ENCODE measurements around the gene NAP1L4. TPM values are rescaled to one million over a fixed set of nuclear protein-coding genes. Genes with fewer than 3 reads are reported as not detected.

Gene NAP1L4
- total RNA-seq, 1 experiment from 2014 or later, result 189 TPM

DNA sequence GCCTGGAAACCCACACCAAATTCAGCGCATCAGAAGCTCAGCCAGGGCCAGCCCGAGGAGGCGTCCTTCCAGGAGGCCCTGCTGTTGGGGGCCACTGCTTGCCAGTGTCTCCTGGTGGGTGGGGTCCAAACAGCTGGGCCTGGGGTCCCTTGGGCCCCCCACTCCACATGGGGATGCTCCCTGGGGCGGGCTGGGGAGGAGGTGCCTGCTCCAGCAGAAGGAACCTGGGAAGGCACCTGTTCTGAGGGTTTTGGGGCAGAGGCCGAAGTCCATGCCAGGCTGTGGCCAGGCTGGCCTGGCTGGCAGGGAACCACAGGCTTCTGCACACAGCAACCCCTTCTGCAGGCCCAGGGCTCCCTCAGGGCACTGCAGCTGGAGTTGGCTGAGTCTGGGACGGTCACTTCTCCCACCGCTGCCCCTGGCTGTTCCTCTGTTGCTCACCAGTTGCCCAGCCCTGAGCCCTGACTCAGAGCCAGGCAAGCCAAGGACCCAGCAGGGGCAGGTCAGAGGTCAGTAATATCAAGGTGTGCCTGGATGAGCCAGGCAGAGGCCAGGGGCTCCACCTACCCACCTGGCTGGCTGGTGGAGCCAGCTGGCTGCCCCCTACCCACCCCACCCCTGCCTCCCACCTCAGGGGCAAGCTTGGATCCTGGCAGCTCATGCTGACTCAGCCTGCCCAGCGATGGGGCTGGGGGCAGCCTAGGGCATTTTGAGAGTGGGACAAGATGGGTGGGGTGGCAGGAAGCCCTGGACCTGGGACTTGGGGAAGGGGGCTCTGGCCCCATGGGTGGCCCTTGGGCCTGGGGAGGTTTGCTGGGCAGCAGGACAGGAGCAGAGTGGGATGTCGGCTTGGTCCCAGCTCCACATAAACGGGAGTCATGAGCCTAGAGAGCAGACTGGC lies 51.0 kb downstream of the NAP1L4 start:
- Mint-ChIP-seq H3K4me1 (peaks cover 16% of the 10 kb centered on the region), H3K27me3 (ENCODE audit: low read depth) (peaks cover 32% of the 10 kb centered on the region), H3K36me3 (peaks cover 49% of the 10 kb centered on the region), H3K4me3 (no peak overlapping the region), H3K27ac (no peak overlapping the region), H3K9me3 (peaks cover 32% of the 10 kb centered on the region)
- peak; percentile 9 for ATAC-seq
- CTCF ChIA-PET, result interaction anchor here (0.5 to 2.2 kb wide), 3 partner anchors 11 to 53 kb away, joined by 3 to 18 read pairs (median 6); partner anchors contain the start of genes NAP1L4 and PHLDA2
- POLR2A ChIA-PET, result no interaction called here
- DNase-seq (ENCODE audit: low spot score), result no peak
- TF ChIP-seq, protein P1, sequence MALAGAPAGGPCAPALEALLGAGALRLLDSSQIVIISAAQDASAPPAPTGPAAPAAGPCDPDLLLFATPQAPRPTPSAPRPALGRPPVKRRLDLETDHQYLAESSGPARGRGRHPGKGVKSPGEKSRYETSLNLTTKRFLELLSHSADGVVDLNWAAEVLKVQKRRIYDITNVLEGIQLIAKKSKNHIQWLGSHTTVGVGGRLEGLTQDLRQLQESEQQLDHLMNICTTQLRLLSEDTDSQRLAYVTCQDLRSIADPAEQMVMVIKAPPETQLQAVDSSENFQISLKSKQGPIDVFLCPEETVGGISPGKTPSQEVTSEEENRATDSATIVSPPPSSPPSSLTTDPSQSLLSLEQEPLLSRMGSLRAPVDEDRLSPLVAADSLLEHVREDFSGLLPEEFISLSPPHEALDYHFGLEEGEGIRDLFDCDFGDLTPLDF (CRISPR knock-in tag; IDR thresholded peaks at IDR 0.05), result no peak
- TF ChIP-seq CBFB (CRISPR knock-in tag; IDR thresholded peaks at IDR 0.05; ENCODE audit: low read depth) (no peak), ZNF317 (CRISPR knock-in tag; IDR thresholded peaks at IDR 0.05; ENCODE audit: borderline replicate concordance, low read depth) (no peak), FOXP1 (CRISPR knock-in tag; IDR thresholded peaks at IDR 0.05; ENCODE audit: borderline replicate concordance) (no peak), ATF1 (CRISPR knock-in tag; IDR thresholded peaks at IDR 0.05) (0 out of 2 replicates have a peak, but pooled peaks have one; percentile 31), RORB (CRISPR knock-in tag; IDR thresholded peaks at IDR 0.05) (no peak)

DNA sequence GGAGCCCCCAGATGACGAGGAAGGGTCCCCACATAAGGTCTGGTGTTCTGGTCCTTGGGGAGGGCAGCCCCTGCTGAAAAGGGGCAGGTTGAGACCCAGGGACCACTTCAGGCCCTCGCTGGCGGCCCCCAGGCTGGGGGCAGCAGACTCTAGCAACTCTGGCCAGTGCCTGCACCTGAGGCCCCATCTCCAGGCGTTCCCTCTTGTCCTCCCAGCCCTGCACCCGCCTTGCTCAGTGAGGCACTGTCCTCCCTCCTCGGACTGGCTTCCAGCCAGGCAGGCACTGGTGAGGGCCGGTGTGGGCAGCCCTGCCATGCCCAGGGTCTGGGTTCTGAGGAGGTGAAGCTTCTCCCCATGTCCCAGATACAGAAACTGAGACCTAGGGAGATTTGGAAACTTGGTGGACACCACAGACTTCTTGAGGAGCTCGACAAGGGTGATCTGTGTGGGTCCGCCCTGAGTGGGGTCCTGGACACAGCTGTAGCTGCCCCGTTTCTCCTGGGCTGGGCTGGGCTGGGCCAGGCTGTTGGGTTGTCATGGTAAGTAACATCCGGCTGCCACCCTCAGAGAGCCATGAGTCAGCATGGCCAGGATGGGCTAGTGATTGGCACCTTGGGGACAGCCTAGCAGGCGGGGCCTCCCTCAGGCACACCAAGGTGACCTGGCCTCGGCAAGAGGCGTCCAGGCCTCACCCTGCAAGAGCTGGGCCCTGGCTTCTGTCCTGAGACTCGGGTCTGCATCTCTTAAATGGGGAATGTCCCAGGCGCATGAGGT lies 51.8 kb downstream of the NAP1L4 start:
- Mint-ChIP-seq H3K4me1 (peaks cover 8% of the 10 kb centered on the region), H3K4me3 (no peak overlapping the region), H3K9me3 (peaks cover 32% of the 10 kb centered on the region), H3K27ac (no peak overlapping the region), H3K27me3 (ENCODE audit: low read depth) (peaks cover 32% of the 10 kb centered on the region), H3K36me3 (peaks cover 48% of the 10 kb centered on the region)
- CTCF ChIA-PET, result interaction anchor here (0.5 to 2.2 kb wide), 4 partner anchors 10 to 81 kb away, joined by 3 to 18 read pairs (median 4); partner anchors contain the start of genes NAP1L4 and PHLDA2
- ATAC-seq (no peak), DNase-seq (ENCODE audit: low spot score) (no peak)
- POLR2A ChIA-PET, result no interaction called here
- TF ChIP-seq, protein P2, sequence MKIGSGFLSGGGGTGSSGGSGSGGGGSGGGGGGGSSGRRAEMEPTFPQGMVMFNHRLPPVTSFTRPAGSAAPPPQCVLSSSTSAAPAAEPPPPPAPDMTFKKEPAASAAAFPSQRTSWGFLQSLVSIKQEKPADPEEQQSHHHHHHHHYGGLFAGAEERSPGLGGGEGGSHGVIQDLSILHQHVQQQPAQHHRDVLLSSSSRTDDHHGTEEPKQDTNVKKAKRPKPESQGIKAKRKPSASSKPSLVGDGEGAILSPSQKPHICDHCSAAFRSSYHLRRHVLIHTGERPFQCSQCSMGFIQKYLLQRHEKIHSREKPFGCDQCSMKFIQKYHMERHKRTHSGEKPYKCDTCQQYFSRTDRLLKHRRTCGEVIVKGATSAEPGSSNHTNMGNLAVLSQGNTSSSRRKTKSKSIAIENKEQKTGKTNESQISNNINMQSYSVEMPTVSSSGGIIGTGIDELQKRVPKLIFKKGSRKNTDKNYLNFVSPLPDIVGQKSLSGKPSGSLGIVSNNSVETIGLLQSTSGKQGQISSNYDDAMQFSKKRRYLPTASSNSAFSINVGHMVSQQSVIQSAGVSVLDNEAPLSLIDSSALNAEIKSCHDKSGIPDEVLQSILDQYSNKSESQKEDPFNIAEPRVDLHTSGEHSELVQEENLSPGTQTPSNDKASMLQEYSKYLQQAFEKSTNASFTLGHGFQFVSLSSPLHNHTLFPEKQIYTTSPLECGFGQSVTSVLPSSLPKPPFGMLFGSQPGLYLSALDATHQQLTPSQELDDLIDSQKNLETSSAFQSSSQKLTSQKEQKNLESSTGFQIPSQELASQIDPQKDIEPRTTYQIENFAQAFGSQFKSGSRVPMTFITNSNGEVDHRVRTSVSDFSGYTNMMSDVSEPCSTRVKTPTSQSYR (CRISPR knock-in tag; IDR thresholded peaks at IDR 0.05), result no peak
- TF ChIP-seq, protein P3, sequence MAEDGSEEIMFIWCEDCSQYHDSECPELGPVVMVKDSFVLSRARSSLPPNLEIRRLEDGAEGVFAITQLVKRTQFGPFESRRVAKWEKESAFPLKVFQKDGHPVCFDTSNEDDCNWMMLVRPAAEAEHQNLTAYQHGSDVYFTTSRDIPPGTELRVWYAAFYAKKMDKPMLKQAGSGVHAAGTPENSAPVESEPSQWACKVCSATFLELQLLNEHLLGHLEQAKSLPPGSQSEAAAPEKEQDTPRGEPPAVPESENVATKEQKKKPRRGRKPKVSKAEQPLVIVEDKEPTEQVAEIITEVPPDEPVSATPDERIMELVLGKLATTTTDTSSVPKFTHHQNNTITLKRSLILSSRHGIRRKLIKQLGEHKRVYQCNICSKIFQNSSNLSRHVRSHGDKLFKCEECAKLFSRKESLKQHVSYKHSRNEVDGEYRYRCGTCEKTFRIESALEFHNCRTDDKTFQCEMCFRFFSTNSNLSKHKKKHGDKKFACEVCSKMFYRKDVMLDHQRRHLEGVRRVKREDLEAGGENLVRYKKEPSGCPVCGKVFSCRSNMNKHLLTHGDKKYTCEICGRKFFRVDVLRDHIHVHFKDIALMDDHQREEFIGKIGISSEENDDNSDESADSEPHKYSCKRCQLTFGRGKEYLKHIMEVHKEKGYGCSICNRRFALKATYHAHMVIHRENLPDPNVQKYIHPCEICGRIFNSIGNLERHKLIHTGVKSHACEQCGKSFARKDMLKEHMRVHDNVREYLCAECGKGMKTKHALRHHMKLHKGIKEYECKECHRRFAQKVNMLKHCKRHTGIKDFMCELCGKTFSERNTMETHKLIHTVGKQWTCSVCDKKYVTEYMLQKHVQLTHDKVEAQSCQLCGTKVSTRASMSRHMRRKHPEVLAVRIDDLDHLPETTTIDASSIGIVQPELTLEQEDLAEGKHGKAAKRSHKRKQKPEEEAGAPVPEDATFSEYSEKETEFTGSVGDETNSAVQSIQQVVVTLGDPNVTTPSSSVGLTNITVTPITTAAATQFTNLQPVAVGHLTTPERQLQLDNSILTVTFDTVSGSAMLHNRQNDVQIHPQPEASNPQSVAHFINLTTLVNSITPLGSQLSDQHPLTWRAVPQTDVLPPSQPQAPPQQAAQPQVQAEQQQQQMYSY (CRISPR knock-in tag; IDR thresholded peaks at IDR 0.05), result no peak
- TF ChIP-seq KAT7 (CRISPR knock-in tag; IDR thresholded peaks at IDR 0.05; ENCODE audit: borderline replicate concordance) (no peak), ZNF317 (CRISPR knock-in tag; IDR thresholded peaks at IDR 0.05; ENCODE audit: borderline replicate concordance, low read depth) (no peak), ZBTB21 (CRISPR knock-in tag; IDR thresholded peaks at IDR 0.05; ENCODE audit: borderline replicate concordance) (no peak), ZNF219 (CRISPR knock-in tag; IDR thresholded peaks at IDR 0.05; ENCODE audit: borderline replicate concordance) (no peak), GTF2I (CRISPR knock-in tag; conservative IDR thresholded peaks at IDR 0.05) (no peak), NR3C1 (CRISPR knock-in tag; conservative IDR thresholded peaks at IDR 0.05; ENCODE audit: low read depth) (no peak)
- TF ChIP-seq, protein P4, sequence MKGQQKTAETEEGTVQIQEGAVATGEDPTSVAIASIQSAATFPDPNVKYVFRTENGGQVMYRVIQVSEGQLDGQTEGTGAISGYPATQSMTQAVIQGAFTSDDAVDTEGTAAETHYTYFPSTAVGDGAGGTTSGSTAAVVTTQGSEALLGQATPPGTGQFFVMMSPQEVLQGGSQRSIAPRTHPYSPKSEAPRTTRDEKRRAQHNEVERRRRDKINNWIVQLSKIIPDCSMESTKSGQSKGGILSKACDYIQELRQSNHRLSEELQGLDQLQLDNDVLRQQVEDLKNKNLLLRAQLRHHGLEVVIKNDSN (CRISPR knock-in tag; IDR thresholded peaks at IDR 0.05), result no peak
- TF ChIP-seq, protein P5, sequence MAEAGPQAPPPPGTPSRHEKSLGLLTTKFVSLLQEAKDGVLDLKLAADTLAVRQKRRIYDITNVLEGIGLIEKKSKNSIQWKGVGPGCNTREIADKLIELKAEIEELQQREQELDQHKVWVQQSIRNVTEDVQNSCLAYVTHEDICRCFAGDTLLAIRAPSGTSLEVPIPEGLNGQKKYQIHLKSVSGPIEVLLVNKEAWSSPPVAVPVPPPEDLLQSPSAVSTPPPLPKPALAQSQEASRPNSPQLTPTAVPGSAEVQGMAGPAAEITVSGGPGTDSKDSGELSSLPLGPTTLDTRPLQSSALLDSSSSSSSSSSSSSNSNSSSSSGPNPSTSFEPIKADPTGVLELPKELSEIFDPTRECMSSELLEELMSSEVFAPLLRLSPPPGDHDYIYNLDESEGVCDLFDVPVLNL (CRISPR knock-in tag; IDR thresholded peaks at IDR 0.05; ENCODE audit: borderline replicate concordance, low read depth), result no peak
- TF ChIP-seq, protein P6, sequence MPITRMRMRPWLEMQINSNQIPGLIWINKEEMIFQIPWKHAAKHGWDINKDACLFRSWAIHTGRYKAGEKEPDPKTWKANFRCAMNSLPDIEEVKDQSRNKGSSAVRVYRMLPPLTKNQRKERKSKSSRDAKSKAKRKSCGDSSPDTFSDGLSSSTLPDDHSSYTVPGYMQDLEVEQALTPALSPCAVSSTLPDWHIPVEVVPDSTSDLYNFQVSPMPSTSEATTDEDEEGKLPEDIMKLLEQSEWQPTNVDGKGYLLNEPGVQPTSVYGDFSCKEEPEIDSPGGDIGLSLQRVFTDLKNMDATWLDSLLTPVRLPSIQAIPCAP (CRISPR knock-in tag; IDR thresholded peaks at IDR 0.05), result no peak; the same call in 1 of the 2 replicates
- TF ChIP-seq, protein P7, sequence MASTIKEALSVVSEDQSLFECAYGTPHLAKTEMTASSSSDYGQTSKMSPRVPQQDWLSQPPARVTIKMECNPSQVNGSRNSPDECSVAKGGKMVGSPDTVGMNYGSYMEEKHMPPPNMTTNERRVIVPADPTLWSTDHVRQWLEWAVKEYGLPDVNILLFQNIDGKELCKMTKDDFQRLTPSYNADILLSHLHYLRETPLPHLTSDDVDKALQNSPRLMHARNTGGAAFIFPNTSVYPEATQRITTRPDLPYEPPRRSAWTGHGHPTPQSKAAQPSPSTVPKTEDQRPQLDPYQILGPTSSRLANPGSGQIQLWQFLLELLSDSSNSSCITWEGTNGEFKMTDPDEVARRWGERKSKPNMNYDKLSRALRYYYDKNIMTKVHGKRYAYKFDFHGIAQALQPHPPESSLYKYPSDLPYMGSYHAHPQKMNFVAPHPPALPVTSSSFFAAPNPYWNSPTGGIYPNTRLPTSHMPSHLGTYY (CRISPR knock-in tag; IDR thresholded peaks at IDR 0.05), result no peak

Measured in WTC11 (cell line).